ENCODE results near the gene DCHS2.

DNA sequence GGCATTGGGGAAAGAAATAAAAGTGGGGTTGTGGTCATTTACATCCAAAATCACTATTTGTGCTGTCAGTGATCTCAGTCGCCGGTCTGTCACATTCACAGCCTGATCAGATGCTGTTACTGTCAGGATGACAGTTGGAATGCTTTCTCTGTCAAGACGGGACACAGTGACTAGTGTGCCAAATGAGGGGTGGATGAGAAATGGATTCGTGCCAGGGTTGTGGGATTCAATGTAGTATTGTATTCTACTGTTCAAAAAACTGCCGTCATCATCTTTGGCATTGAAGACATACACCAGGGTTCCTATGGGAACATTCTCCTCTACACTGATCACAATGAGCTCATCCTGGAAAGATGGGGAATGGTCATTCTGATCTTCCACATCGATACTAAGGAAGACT lies 171.1 kb downstream of the DCHS2 start:
- TF ChIP-seq, protein P1, sequence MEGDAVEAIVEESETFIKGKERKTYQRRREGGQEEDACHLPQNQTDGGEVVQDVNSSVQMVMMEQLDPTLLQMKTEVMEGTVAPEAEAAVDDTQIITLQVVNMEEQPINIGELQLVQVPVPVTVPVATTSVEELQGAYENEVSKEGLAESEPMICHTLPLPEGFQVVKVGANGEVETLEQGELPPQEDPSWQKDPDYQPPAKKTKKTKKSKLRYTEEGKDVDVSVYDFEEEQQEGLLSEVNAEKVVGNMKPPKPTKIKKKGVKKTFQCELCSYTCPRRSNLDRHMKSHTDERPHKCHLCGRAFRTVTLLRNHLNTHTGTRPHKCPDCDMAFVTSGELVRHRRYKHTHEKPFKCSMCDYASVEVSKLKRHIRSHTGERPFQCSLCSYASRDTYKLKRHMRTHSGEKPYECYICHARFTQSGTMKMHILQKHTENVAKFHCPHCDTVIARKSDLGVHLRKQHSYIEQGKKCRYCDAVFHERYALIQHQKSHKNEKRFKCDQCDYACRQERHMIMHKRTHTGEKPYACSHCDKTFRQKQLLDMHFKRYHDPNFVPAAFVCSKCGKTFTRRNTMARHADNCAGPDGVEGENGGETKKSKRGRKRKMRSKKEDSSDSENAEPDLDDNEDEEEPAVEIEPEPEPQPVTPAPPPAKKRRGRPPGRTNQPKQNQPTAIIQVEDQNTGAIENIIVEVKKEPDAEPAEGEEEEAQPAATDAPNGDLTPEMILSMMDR (conservative IDR thresholded peaks at IDR 0.05; ENCODE audit: low read length) = no peak
- no peak for TF ChIP-seq EZH2phosphoT487 (IDR thresholded peaks at IDR 0.05; ENCODE audit: borderline replicate concordance, low read depth, low read length)

Measured in OCI-LY7 (cell line).